ENCODE data around the gene FBXO48.

FBXO48 gene

GRCh38 chr2:68438455-68439303 lies 28.4 kb downstream of the FBXO48 start:
- no peak for DNase-seq (ENCODE audit: low read depth, low spot score)

GRCh38 chr2:68436270-68436669 lies 30.8 kb downstream of the FBXO48 start:
- DNase-seq (ENCODE audit: low read depth, low spot score), result no peak

- DNase-seq (ENCODE audit: low read depth, low spot score), result no peak
Observed at GRCh38 chr2:68435615-68436014, 31.5 kb downstream of the FBXO48 start.

- DNase-seq (ENCODE audit: low read depth, low spot score), result no peak
Observed at GRCh38 chr2:68434981-68435380, 32.1 kb downstream of the FBXO48 start.

- DNase-seq (ENCODE audit: low read depth, low spot score), result no peak
Observed at GRCh38 chr2:68432696-68433658, 34.1 kb downstream of the FBXO48 start.

- DNase-seq (ENCODE audit: low read depth, low spot score), result no peak
Observed at GRCh38 chr2:68431316-68431972, 35.6 kb downstream of the FBXO48 start.

GRCh38 chr2:68429311-68429826 lies 37.7 kb downstream of the FBXO48 start:
- no peak for DNase-seq (ENCODE audit: low read depth, low spot score)

- DNase-seq (ENCODE audit: low read depth, low spot score), result no peak
Observed at GRCh38 chr2:68428746-68429145, 38.3 kb downstream of the FBXO48 start.

GRCh38 chr2:68428126-68428525 lies 39.0 kb downstream of the FBXO48 start:
- DNase-seq (ENCODE audit: low read depth, low spot score), result no peak

GRCh38 chr2:68426848-68427579 lies 40.1 kb downstream of the FBXO48 start:
- DNase-seq (ENCODE audit: low read depth, low spot score), result no peak

- no peak for DNase-seq (ENCODE audit: low read depth, low spot score)
Observed at GRCh38 chr2:68426446-68426845, 40.6 kb downstream of the FBXO48 start.

- no peak for DNase-seq (ENCODE audit: low read depth, low spot score)
Observed at GRCh38 chr2:68425503-68425902, 41.6 kb downstream of the FBXO48 start.

- DNase-seq (ENCODE audit: low read depth, low spot score), result no peak
Observed at GRCh38 chr2:68423966-68424650, 43.0 kb downstream of the FBXO48 start.

GRCh38 chr2:68420254-68420910 lies 46.7 kb downstream of the FBXO48 start:
- no peak for DNase-seq (ENCODE audit: low read depth, low spot score)

- no peak for DNase-seq (ENCODE audit: low read depth, low spot score)
Observed at GRCh38 chr2:68418855-68419254, 48.2 kb downstream of the FBXO48 start.

GRCh38 chr2:68418419-68418818 lies 48.7 kb downstream of the FBXO48 start:
- DNase-seq (ENCODE audit: low read depth, low spot score), result no peak

GRCh38 chr2:68417926-68418325 lies 49.2 kb downstream of the FBXO48 start:
- DNase-seq (ENCODE audit: low read depth, low spot score), result no peak

- DNase-seq (ENCODE audit: low read depth, low spot score), result no peak
Observed at GRCh38 chr2:68416081-68416675, 50.9 kb downstream of the FBXO48 start.

GRCh38 chr2:68415521-68415920 lies 51.6 kb downstream of the FBXO48 start:
- no peak for DNase-seq (ENCODE audit: low read depth, low spot score)
